ENCODE results near the gene NAA15.

Gene NAA15

GRCh38 chr4:139266583-139267257 is 34.6 kb upstream of the NAA15 start:
- peak overlapping the region; percentile 50 for H3K4me3 ChIP-seq (ENCODE audit: low read depth, low read length)
- TF ChIP-seq, protein P1, sequence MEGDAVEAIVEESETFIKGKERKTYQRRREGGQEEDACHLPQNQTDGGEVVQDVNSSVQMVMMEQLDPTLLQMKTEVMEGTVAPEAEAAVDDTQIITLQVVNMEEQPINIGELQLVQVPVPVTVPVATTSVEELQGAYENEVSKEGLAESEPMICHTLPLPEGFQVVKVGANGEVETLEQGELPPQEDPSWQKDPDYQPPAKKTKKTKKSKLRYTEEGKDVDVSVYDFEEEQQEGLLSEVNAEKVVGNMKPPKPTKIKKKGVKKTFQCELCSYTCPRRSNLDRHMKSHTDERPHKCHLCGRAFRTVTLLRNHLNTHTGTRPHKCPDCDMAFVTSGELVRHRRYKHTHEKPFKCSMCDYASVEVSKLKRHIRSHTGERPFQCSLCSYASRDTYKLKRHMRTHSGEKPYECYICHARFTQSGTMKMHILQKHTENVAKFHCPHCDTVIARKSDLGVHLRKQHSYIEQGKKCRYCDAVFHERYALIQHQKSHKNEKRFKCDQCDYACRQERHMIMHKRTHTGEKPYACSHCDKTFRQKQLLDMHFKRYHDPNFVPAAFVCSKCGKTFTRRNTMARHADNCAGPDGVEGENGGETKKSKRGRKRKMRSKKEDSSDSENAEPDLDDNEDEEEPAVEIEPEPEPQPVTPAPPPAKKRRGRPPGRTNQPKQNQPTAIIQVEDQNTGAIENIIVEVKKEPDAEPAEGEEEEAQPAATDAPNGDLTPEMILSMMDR (IDR thresholded peaks at IDR 0.05; ENCODE audit: low read depth, low read length), result no peak

DNA sequence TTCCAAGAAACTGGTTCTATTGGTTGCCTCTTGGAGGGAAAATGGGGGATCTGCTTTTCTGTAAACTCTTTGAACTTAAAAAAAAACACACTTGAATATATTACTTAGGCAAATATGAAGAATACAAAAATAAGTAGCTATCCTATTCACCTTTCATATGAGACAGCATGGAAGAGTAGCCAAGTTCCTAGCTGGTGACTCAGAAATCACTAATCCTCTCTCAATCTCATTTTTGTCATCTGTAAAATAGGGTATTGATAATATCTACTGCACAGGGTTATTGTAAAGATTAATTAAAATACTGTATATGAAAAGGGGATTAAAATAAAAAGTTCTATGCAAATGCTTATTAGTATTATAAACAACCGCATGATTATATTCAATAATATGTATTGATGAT is 34.0 kb upstream of the NAA15 start:
- H3K4me3 ChIP-seq (ENCODE audit: low read depth, low read length), result no peak overlapping the region
- TF ChIP-seq, protein P1 (IDR thresholded peaks at IDR 0.05; ENCODE audit: low read depth, low read length), result no peak

DNA sequence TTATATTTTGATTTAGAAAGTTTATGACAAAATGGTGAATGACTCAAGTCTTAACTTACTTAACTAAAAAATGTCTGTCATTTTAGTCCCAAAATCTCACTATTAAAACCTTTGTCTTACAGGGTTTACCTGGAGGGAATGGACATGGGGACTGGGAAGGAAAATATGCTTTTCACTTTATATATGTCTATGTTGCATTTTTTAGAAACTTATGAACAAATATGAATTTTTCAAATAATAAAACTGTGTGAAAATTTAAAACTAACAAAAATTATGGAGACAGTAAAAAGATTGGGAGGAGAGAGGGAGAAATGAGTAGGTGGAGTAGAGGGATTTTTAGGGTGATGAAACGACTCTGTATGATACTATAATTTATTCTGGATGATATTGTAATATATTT is 27.5 kb upstream of the NAA15 start:
- H3K4me3 ChIP-seq (ENCODE audit: low read depth, low read length), result no peak overlapping the region
- TF ChIP-seq, protein P1 (IDR thresholded peaks at IDR 0.05; ENCODE audit: low read depth, low read length), result no peak

- no peak overlapping the region for H3K4me3 ChIP-seq (ENCODE audit: low read depth, low read length)
- TF ChIP-seq, protein P1 (IDR thresholded peaks at IDR 0.05; ENCODE audit: low read depth, low read length), result no peak
Observed at GRCh38 chr4:139274790-139275189, 26.5 kb upstream of the NAA15 start.

DNA sequence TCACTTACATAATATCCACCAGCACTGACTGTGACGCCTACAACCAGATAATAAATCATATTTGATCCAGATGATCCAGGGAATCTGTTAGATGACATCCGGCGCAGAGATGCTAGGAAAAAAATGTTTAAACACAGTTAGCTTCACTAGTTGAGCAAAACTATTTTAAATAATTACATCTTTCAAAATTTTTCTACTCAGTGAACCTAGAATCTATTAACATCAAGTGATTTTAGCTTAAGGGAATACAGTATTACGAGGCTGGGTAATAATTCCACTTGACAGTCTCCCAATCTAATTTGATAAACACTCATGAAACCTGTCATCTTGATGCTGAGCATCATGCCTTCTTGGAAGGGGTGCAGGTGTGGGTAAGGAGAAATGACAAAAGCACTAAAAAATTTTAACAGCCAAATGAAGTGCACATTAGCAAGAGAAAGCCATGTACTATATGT is 26.0 kb upstream of the NAA15 start:
- TF ChIP-seq, protein P1 (IDR thresholded peaks at IDR 0.05; ENCODE audit: low read depth, low read length), result no peak
- no peak overlapping the region for H3K4me3 ChIP-seq (ENCODE audit: low read depth, low read length)

DNA sequence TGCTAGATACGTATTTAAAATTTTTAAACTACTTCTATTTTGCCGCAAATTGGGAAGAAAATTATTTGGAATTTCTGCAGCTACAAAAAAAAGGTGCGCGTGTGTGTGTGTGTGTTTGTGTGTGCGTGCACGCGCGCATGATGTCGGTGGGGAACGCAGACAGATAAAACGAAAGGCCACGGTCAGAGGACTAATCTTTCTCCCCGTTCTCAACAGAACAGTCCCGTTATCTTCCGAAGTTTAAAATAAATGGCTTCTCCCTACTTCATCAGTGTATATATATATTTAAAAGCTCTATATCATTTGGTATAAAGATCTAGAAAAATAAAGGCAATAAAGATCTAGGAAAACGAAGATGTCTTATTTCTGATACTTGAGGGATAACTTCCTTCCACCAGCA is 22.8 kb upstream of the NAA15 start:
- TF ChIP-seq, protein P1 (IDR thresholded peaks at IDR 0.05; ENCODE audit: low read depth, low read length), result no peak
- no peak overlapping the region for H3K4me3 ChIP-seq (ENCODE audit: low read depth, low read length)

- TF ChIP-seq, protein P1 (IDR thresholded peaks at IDR 0.05; ENCODE audit: low read depth, low read length), result no peak
- peak overlapping the region; percentile 58 for H3K4me3 ChIP-seq (ENCODE audit: low read depth, low read length)
Observed at GRCh38 chr4:139278912-139279759, 22.2 kb upstream of the NAA15 start.

All from WI38 (cell line).